Endodermal cell (in vitro differentiated cells): ENCODE measurements around the gene WDR90. TPM values are rescaled to one million over a fixed set of nuclear protein-coding genes. Genes with fewer than 3 reads are reported as not detected.
A peak's percentile ranks its signal among the peaks of the same experiment; 100 is the strongest.

Experiments used
- DNase-seq: peaks from one replicate; pipeline ENCODE4 v3.0.0-alpha.2; 2017
- H3K27ac ChIP-seq: 2 replicates; pipeline ENCODE4 v1.5.1; 2013; ENCODE audit warnings: mild to moderate bottlenecking, low read depth, low read length, moderate library complexity
- H3K27me3 ChIP-seq: 2 replicates; pipeline ENCODE4 v1.6.1; 2013; ENCODE audit warnings: mild to moderate bottlenecking, low read length, moderate library complexity; ENCODE audit not compliant: insufficient read depth, control insufficient read depth, poor library complexity, severe bottlenecking
- H3K36me3 ChIP-seq: 2 replicates; pipeline ENCODE4 v1.7.0; 2013; ENCODE audit warnings: mild to moderate bottlenecking, low read length, moderate library complexity; ENCODE audit not compliant: control insufficient read depth, insufficient read depth
- H3K4me1 ChIP-seq: one replicate; pipeline ENCODE4 v1.7.0; 2013; ENCODE audit warnings: low read length; ENCODE audit not compliant: control insufficient read depth, insufficient read depth
- H3K4me3 ChIP-seq: 2 replicates; pipeline ENCODE4 v1.5.1; 2013; ENCODE audit warnings: mild to moderate bottlenecking, low read length, moderate library complexity
- H3K9ac ChIP-seq: 2 replicates; pipeline ENCODE4 v1.6.1; 2013; ENCODE audit warnings: mild to moderate bottlenecking, low read length, moderate library complexity; ENCODE audit not compliant: poor library complexity, severe bottlenecking; ENCODE audit errors: extremely low read depth
- H3K9me3 ChIP-seq: 2 replicates; pipeline ENCODE4 v1.6.1; 2013; ENCODE audit warnings: mild to moderate bottlenecking, low read length, moderate library complexity; ENCODE audit not compliant: control insufficient read depth
- H3K27ac Mint-ChIP-seq: 2 replicates; pipeline ENCODE4 v1.8.0; 2020; ENCODE audit warnings: mixed read lengths
- H3K27me3 Mint-ChIP-seq: 2 replicates; pipeline ENCODE4 v1.8.0; 2021; ENCODE audit warnings: mild to moderate bottlenecking, mixed read lengths; ENCODE audit not compliant: insufficient read depth
- H3K36me3 Mint-ChIP-seq: 2 replicates; pipeline ENCODE4 v1.8.0; 2020; ENCODE audit warnings: low read depth, mixed read lengths
- H3K4me1 Mint-ChIP-seq: 2 replicates; pipeline ENCODE4 v1.8.0; 2020; ENCODE audit warnings: mixed read lengths
- H3K4me3 Mint-ChIP-seq: 2 replicates; pipeline ENCODE4 v1.8.0; 2020; ENCODE audit warnings: mild to moderate bottlenecking, moderate library complexity, mixed read lengths
- H3K9me3 Mint-ChIP-seq: 2 replicates; pipeline ENCODE4 v1.8.0; 2020; ENCODE audit warnings: mild to moderate bottlenecking, mixed read lengths
- CTCF ChIP-seq: fragments of 200-600 bp; sonication (generic); conservative IDR thresholded peaks from 2 replicates; pipeline ENCODE4 v1.5.0; 2021; ENCODE audit warnings: antibody characterized with exemption, mild to moderate bottlenecking
- WGBS, 2 experiments: methylation state at CpG; one replicate each; pipeline versions ENCODE4 v1.1.5 to v1.1.7; 2013; ENCODE audit warnings: missing lambda C conversion rate in 2 of 2, mixed read lengths in 1 of 2; ENCODE audit not compliant: insufficient coverage in 1 of 2, insufficient read length in 1 of 2; 5-methylcytosine and 5-hydroxymethylcytosine counted together
- total RNA-seq, 2 donors: library from RNA; stranded (reverse); fragmentation: NEBNext Ultra II Directional in 1 of 2; extraction: Animal tissue kit (Norgen Biotek cat#: 25700) in 1 of 2; gene quantifications; 2 replicates in 1 of 2; 3 replicates in 1 of 2; pipeline ENCODE4 v1.2.1, GENCODE V29; 2021

The WDR90 gene
- total RNA-seq, 2 donors from 2014 or later: 112 to 120 TPM

- DNase-seq: no peak
- no peak for TF ChIP-seq CTCF
- Histone ChIP-seq H3K9ac (no peak overlapping the region), H3K27ac (no peak overlapping the region), H3K4me3 (no peak overlapping the region), H3K4me1 (peaks cover 5% of the 10 kb centered on the region), H3K27me3 (peaks cover 66% of the 10 kb centered on the region), H3K36me3 (no peaks in the 10 kb centered on the region), H3K9me3 (no peaks in the 10 kb centered on the region)
- H3K4me3 Mint-ChIP-seq: no peak overlapping the region
- WGBS, 2 experiments: 86 to 87% methylated on average over 4 to 7 of the region's 10 CpGs
- no peaks in the 10 kb centered on the region for H3K4me1 Mint-ChIP-seq
- H3K27ac Mint-ChIP-seq: no peak overlapping the region
- H3K36me3 Mint-ChIP-seq: no peaks in the 10 kb centered on the region
- peaks cover 65% of the 10 kb centered on the region for H3K27me3 Mint-ChIP-seq
- H3K9me3 Mint-ChIP-seq: no peaks in the 10 kb centered on the region
Observed at GRCh38 chr16:692356-693108, 43.4 kb downstream of the WDR90 start.

- no peak overlapping the region for H3K9ac ChIP-seq
- no peaks in the 10 kb centered on the region for H3K9me3 Mint-ChIP-seq
Observed at GRCh38 chr16:693364-693763, 44.2 kb downstream of the WDR90 start.

GRCh38 chr16:693766-694165 lies 44.6 kb downstream of the WDR90 start:
- WGBS, 2 experiments: 6 to 9% methylated on average over 4 to 37 of the region's 37 CpGs
- H3K9me3 ChIP-seq: no peaks in the 10 kb centered on the region
- Mint-ChIP-seq H3K9me3 (no peaks in the 10 kb centered on the region), H3K27ac (no peak overlapping the region), H3K4me3 (peak overlapping the region; percentile 43), H3K4me1 (no peaks in the 10 kb centered on the region), H3K27me3 (peaks cover 78% of the 10 kb centered on the region), H3K36me3 (no peaks in the 10 kb centered on the region)
- H3K9ac ChIP-seq: no peak overlapping the region
- H3K27me3 ChIP-seq: peaks cover 79% of the 10 kb centered on the region
- no peak overlapping the region for H3K27ac ChIP-seq
- H3K36me3 ChIP-seq: no peaks in the 10 kb centered on the region
- TF ChIP-seq CTCF: no peak
- H3K4me1 ChIP-seq: peaks cover 5% of the 10 kb centered on the region
- DNase-seq: no peak
- H3K4me3 ChIP-seq: no peak overlapping the region

More at GRCh38 chr16:693364-693763, 44.2 kb downstream of the WDR90 start:
- H3K9me3 ChIP-seq: no peaks in the 10 kb centered on the region
- Mint-ChIP-seq H3K27me3 (peaks cover 73% of the 10 kb centered on the region), H3K4me1 (no peaks in the 10 kb centered on the region), H3K36me3 (no peaks in the 10 kb centered on the region), H3K27ac (no peak overlapping the region), H3K4me3 (peak overlapping the region; percentile 25)
- H3K27me3 ChIP-seq: peaks cover 75% of the 10 kb centered on the region
- WGBS, 2 experiments: 41 to 49% methylated on average over 12 to 22 of the region's 22 CpGs
- H3K4me1 ChIP-seq: peaks cover 5% of the 10 kb centered on the region
- no peak overlapping the region for H3K27ac ChIP-seq
- H3K36me3 ChIP-seq: no peaks in the 10 kb centered on the region
- H3K4me3 ChIP-seq: no peak overlapping the region
- TF ChIP-seq CTCF: no peak
- no peak for DNase-seq
